H9 (cell line): ENCODE results near the gene PNLDC1. TPM values are rescaled to one million over a fixed set of nuclear protein-coding genes. Genes with fewer than 3 reads are reported as not detected.

Experiments
- DNase-seq: peaks from one replicate; pipeline ENCODE4 v3.0.0-alpha.2; 2017
- H2AFZ ChIP-seq: one replicate; pipeline ENCODE4 v1.6.1; 2013; ENCODE audit warnings: mild to moderate bottlenecking, low read length, control low read depth, moderate library complexity
- H2AK5ac ChIP-seq: 2 replicates; pipeline ENCODE4 v1.6.1; 2013; ENCODE audit warnings: low read length, control low read depth, mixed read lengths; ENCODE audit not compliant: insufficient read length
- H2BK120ac ChIP-seq: one replicate; pipeline ENCODE4 v1.6.1; 2013; ENCODE audit warnings: low read depth, mild to moderate bottlenecking, low read length, control low read depth, inconsistent platforms; ENCODE audit not compliant: poor library complexity, severe bottlenecking
- H2BK12ac ChIP-seq: 2 replicates; pipeline ENCODE4 v1.6.1; 2013; ENCODE audit warnings: low read length, control low read depth, mixed read lengths, low read depth; ENCODE audit not compliant: insufficient read length
- H2BK15ac ChIP-seq: 2 replicates; pipeline ENCODE4 v1.6.1; 2013; ENCODE audit warnings: low read depth, low read length, control low read depth
- H2BK20ac ChIP-seq: one replicate; pipeline ENCODE4 v1.6.1; 2013; ENCODE audit warnings: low read depth, mild to moderate bottlenecking, low read length, control low read depth, inconsistent platforms; ENCODE audit not compliant: poor library complexity, severe bottlenecking
- H2BK5ac ChIP-seq: 2 replicates; pipeline ENCODE4 v1.6.1; 2013; ENCODE audit warnings: low read length, control low read depth, mixed read lengths; ENCODE audit not compliant: insufficient read length
- H3K14ac ChIP-seq: 2 replicates; pipeline ENCODE4 v1.6.1; 2013; ENCODE audit warnings: low read length, control low read depth; ENCODE audit not compliant: insufficient read depth
- H3K18ac ChIP-seq: 2 replicates; pipeline ENCODE4 v1.6.1; 2013; ENCODE audit warnings: low read depth, mild to moderate bottlenecking, mixed read lengths, low read length, control low read depth; ENCODE audit not compliant: insufficient read length
- H3K23ac ChIP-seq: 2 replicates; pipeline ENCODE4 v1.6.1; 2013; ENCODE audit warnings: low read length, control low read depth, mixed read lengths, low read depth; ENCODE audit not compliant: insufficient read length
- H3K23me2 ChIP-seq: 2 replicates; pipeline ENCODE4 v1.6.1; 2013; ENCODE audit warnings: low read depth, mild to moderate bottlenecking, mixed read lengths, low read length, control low read depth; ENCODE audit not compliant: insufficient read length, poor library complexity, severe bottlenecking
- H3K27ac ChIP-seq: 2 replicates; pipeline ENCODE4 v1.5.1; 2013; ENCODE audit warnings: low read length, control low read depth, mixed read lengths, low read depth; ENCODE audit not compliant: insufficient read length
- H3K27me3 ChIP-seq: 2 replicates; pipeline ENCODE4 v1.6.1; 2013; ENCODE audit warnings: low read length, control low read depth, inconsistent platforms; ENCODE audit not compliant: insufficient read depth
- H3K4ac ChIP-seq: 2 replicates; pipeline ENCODE4 v1.6.1; 2013; ENCODE audit warnings: low read depth, mild to moderate bottlenecking, control low read depth, inconsistent platforms, low read length, moderate library complexity
- H3K4me1 ChIP-seq: 2 replicates; pipeline ENCODE4 v1.6.1; 2013; ENCODE audit warnings: low read length, control low read depth, inconsistent platforms; ENCODE audit not compliant: insufficient read depth
- H3K4me2 ChIP-seq: 2 replicates; pipeline ENCODE4 v1.6.1; 2013; ENCODE audit warnings: low read length, control low read depth, mixed read lengths; ENCODE audit not compliant: insufficient read length, insufficient read depth
- H3K56ac ChIP-seq: 2 replicates; pipeline ENCODE4 v1.6.1; 2013; ENCODE audit warnings: low read depth, mild to moderate bottlenecking, mixed read lengths, low read length, control low read depth; ENCODE audit not compliant: insufficient read length
- H3K79me1 ChIP-seq: 2 replicates; pipeline ENCODE4 v1.6.1; 2013; ENCODE audit warnings: low read depth, mild to moderate bottlenecking, moderate library complexity, low read length, control low read depth, inconsistent platforms; ENCODE audit not compliant: insufficient read depth, poor library complexity, severe bottlenecking
- H3K79me2 ChIP-seq: 2 replicates; pipeline ENCODE4 v1.6.1; 2013; ENCODE audit warnings: low read length, control low read depth, inconsistent platforms; ENCODE audit not compliant: insufficient read depth
- H3K9ac ChIP-seq: 2 replicates; pipeline ENCODE4 v1.6.1; 2013; ENCODE audit warnings: low read length, control low read depth, mixed read lengths; ENCODE audit not compliant: insufficient read length; ENCODE audit errors: extremely low read depth
- H3K9me3 ChIP-seq: one replicate; pipeline ENCODE4 v1.6.1; 2013; ENCODE audit warnings: low read depth, low read length, inconsistent platforms; ENCODE audit not compliant: control insufficient read depth
- H3T11ph ChIP-seq: one replicate; pipeline ENCODE4 v1.6.1; 2013; ENCODE audit warnings: mild to moderate bottlenecking, low read length, control low read depth, inconsistent platforms
- H4K20me1 ChIP-seq: one replicate; pipeline ENCODE4 v1.6.1; 2013; ENCODE audit not compliant: control insufficient read depth, insufficient read length, insufficient read depth
- H4K5ac ChIP-seq: 2 replicates; pipeline ENCODE4 v1.6.1; 2013; ENCODE audit warnings: low read depth, mild to moderate bottlenecking, mixed read lengths, low read length, control low read depth; ENCODE audit not compliant: insufficient read length
- H4K8ac ChIP-seq: replicated peaks from 2 replicates; pipeline ENCODE4 v1.6.1; 2013; ENCODE audit warnings: low read length, control low read depth, mixed read lengths, low read depth; ENCODE audit not compliant: insufficient read length
- H4K91ac ChIP-seq: 2 replicates; pipeline ENCODE4 v1.6.1; 2013; ENCODE audit warnings: low read depth, mild to moderate bottlenecking, moderate library complexity, mixed read lengths, low read length, control low read depth; ENCODE audit not compliant: insufficient read length
- H3K27ac Mint-ChIP-seq, 3 experiments: 2 replicates in 2 of 3; 3 replicates in 1 of 3; pipeline ENCODE4 v1.8.0; 2020 to 2021; ENCODE audit warnings: mixed read lengths in 3 of 3, mild to moderate bottlenecking in 1 of 3, moderate library complexity in 1 of 3
- H3K27me3 Mint-ChIP-seq: 2 replicates; pipeline ENCODE4 v1.8.0; 2021; ENCODE audit warnings: low read depth, mild to moderate bottlenecking, moderate library complexity, mixed read lengths
- H3K36me3 Mint-ChIP-seq, 3 experiments: 2 replicates in 2 of 3; 3 replicates in 1 of 3; pipeline ENCODE4 v1.8.0; 2020 to 2021; ENCODE audit warnings: low read depth in 3 of 3, mixed read lengths in 3 of 3; ENCODE audit not compliant: insufficient read depth in 1 of 3
- H3K4me1 Mint-ChIP-seq, 2 experiments: 2 replicates each; pipeline ENCODE4 v1.8.0; 2020; ENCODE audit warnings: mixed read lengths in 2 of 2
- H3K4me3 Mint-ChIP-seq, 2 experiments: 2 replicates in 1 of 2; 3 replicates in 1 of 2; pipeline ENCODE4 v1.8.0; 2020 to 2021; ENCODE audit warnings: mild to moderate bottlenecking in 2 of 2, mixed read lengths in 2 of 2, moderate library complexity in 1 of 2
- H3K9me3 Mint-ChIP-seq, 2 experiments: 2 replicates in 1 of 2; 3 replicates in 1 of 2; pipeline ENCODE4 v1.8.0; 2020; ENCODE audit warnings: mild to moderate bottlenecking in 2 of 2, mixed read lengths in 2 of 2, moderate library complexity in 1 of 2
- WGBS: extraction: QIAGEN DNeasy Blood & Tissue Kit; methylation state at CpG from one replicate; pipeline ENCODE4 v1.1.7; 2013; ENCODE audit warnings: missing lambda C conversion rate, low lambda C conversion rate, mixed read lengths; ENCODE audit not compliant: insufficient read length; ENCODE audit errors: extremely low coverage; 5-methylcytosine and 5-hydroxymethylcytosine counted together
- total RNA-seq: library from RNA; stranded (reverse); gene quantifications from 2 replicates; pipeline ENCODE4 v1.2.1, GENCODE V29; 2021
- TF ChIP-seq, protein P1 (sequence below): fragments of 200-600 bp; sonication (generic); conservative IDR thresholded peaks from 3 replicates; pipeline ENCODE4 v1.8.0; 2021; ENCODE audit warnings: antibody characterized with exemption, mild to moderate bottlenecking

Gene PNLDC1
- total RNA-seq, 1 experiment from 2014 or later = not detected

DNA sequence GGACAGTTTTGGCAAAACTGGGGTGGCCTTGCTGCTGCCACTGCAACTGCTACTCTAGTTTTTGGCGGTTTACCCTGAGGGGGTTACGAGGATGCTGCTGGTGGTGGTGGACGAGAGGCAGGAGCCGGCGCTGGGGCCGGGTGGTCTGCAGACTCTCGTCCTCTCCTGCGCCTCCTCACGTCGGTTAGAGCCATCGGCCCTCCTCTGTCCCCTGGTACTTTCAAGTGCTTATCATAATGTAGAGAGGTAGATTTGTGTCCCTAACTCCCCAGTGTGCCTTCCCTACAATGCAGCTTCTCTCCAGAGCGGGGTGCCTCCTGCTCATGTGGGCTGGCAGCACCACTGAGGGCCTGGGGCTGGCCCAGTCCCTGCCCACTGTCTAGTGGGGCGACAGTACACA, 25.9 kb downstream of the PNLDC1 start:
- H4K20me1 ChIP-seq = no peaks in the 10 kb centered on the region
- peaks cover 0 to 1% (median 0%) of the 10 kb centered on the region in 3 experiments; a peak in 1 of 7 replicates for H3K36me3 Mint-ChIP-seq

More for the DNA sequence above, 25.9 kb downstream of the PNLDC1 start:
- no peak overlapping the region for H2AK5ac ChIP-seq
- H3K79me1 ChIP-seq = no peaks in the 10 kb centered on the region
- H3K79me2 ChIP-seq = no peaks in the 10 kb centered on the region
- no peak overlapping the region for H4K5ac ChIP-seq
- WGBS = no CpG with 5 or more reads among the region's 13 CpGs
- H3K4me2 ChIP-seq = no peak overlapping the region
- H3K27ac ChIP-seq = no peak overlapping the region
- no peak overlapping the region for H3T11ph ChIP-seq
- Mint-ChIP-seq H3K9me3 (no peaks in the 10 kb centered on the region), H3K4me1 (peaks cover 22 to 29% of the 10 kb centered on the region in 2 experiments), H3K27me3 (no peaks in the 10 kb centered on the region; the same call in none of the 2 replicates), H3K27ac (no peak overlapping the region; a peak in 1 of 7 replicates), H3K4me3 (no peak overlapping the region)
- no peaks in the 10 kb centered on the region for H3K27me3 ChIP-seq
- H2BK15ac ChIP-seq = no peak overlapping the region; the same call in 1 of the 2 replicates
- H2AFZ ChIP-seq = no peak overlapping the region
- H2BK20ac ChIP-seq = no peak overlapping the region
- no peak overlapping the region for H2BK12ac ChIP-seq
- no peaks in the 10 kb centered on the region for H3K9me3 ChIP-seq
- no peak overlapping the region for H3K56ac ChIP-seq
- peaks cover 8% of the 10 kb centered on the region; the same call in 1 of the 2 replicates for H3K4me1 ChIP-seq
- H3K23ac ChIP-seq = no peak overlapping the region
- H3K9ac ChIP-seq = no peak overlapping the region
- no peak for DNase-seq
- H3K23me2 ChIP-seq = no peaks in the 10 kb centered on the region
- no peak overlapping the region for H4K8ac ChIP-seq
- H3K14ac ChIP-seq = no peak overlapping the region
- H2BK120ac ChIP-seq = no peak overlapping the region
- no peak overlapping the region for H4K91ac ChIP-seq
- TF ChIP-seq, protein P1, sequence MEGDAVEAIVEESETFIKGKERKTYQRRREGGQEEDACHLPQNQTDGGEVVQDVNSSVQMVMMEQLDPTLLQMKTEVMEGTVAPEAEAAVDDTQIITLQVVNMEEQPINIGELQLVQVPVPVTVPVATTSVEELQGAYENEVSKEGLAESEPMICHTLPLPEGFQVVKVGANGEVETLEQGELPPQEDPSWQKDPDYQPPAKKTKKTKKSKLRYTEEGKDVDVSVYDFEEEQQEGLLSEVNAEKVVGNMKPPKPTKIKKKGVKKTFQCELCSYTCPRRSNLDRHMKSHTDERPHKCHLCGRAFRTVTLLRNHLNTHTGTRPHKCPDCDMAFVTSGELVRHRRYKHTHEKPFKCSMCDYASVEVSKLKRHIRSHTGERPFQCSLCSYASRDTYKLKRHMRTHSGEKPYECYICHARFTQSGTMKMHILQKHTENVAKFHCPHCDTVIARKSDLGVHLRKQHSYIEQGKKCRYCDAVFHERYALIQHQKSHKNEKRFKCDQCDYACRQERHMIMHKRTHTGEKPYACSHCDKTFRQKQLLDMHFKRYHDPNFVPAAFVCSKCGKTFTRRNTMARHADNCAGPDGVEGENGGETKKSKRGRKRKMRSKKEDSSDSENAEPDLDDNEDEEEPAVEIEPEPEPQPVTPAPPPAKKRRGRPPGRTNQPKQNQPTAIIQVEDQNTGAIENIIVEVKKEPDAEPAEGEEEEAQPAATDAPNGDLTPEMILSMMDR = no peak
- H3K18ac ChIP-seq = no peak overlapping the region
- H2BK5ac ChIP-seq = no peak overlapping the region
- H3K4ac ChIP-seq = no peak overlapping the region
